Bone marrow (tissue), 2 donors: ENCODE measurements around the gene MBD6.
"Not testable (repeated sequence)": the region's sequence is repeated elsewhere in the genome, so short reads cannot be mapped to it uniquely, and the experiment has no call there.

Source experiments
- DNase-seq, 2 donors: peaks; one replicate each; lab custom pipeline; 2025; lab: John Stamatoyannopoulos, UW

MBD6 gene

GRCh38 chr12:57549909-57550640, 27.5 kb downstream of the MBD6 start, which contains the start of gene KIF5A:
TSS of gene KIF5A (plus strand) at chr12:57550044. CDS start at chr12:57550272, 228 bp downstream.
- no peak for DNase-seq

GRCh38 chr12:57550641-57551549, 28.3 kb downstream of the MBD6 start:
- DNase-seq = no peak

GRCh38 chr12:57551637-57552305, 29.1 kb downstream of the MBD6 start:
- DNase-seq = no peak

- no peak for DNase-seq
Measured at GRCh38 chr12:57552306-57552651, 29.7 kb downstream of the MBD6 start.

GRCh38 chr12:57552835-57553313, 30.2 kb downstream of the MBD6 start:
- no peak for DNase-seq

- DNase-seq = no peak
Measured at GRCh38 chr12:57553343-57554202, 30.9 kb downstream of the MBD6 start.

- DNase-seq = no peak
Measured at GRCh38 chr12:57554453-57554852, 31.8 kb downstream of the MBD6 start.

- no peak for DNase-seq
Measured at GRCh38 chr12:57554897-57555296, 32.3 kb downstream of the MBD6 start.

- DNase-seq = no peak
Measured at GRCh38 chr12:57558864-57559263, 36.2 kb downstream of the MBD6 start.

GRCh38 chr12:57560516-57560915, 37.9 kb downstream of the MBD6 start:
- no peak for DNase-seq

- DNase-seq = not testable (repeated sequence)
Measured at GRCh38 chr12:57561117-57561516, 38.5 kb downstream of the MBD6 start.

GRCh38 chr12:57563358-57563757, 40.7 kb downstream of the MBD6 start:
- DNase-seq = no peak

- no peak for DNase-seq
Measured at GRCh38 chr12:57564178-57564740, 41.6 kb downstream of the MBD6 start.

GRCh38 chr12:57568838-57569237, 46.2 kb downstream of the MBD6 start:
- no peak for DNase-seq

GRCh38 chr12:57569858-57570257, 47.2 kb downstream of the MBD6 start:
- no peak for DNase-seq

GRCh38 chr12:57570438-57570837, 47.8 kb downstream of the MBD6 start:
- not testable (repeated sequence) for DNase-seq

- DNase-seq = no peak
Measured at GRCh38 chr12:57571926-57572762, 49.5 kb downstream of the MBD6 start.

GRCh38 chr12:57574795-57575194, 52.2 kb downstream of the MBD6 start:
- DNase-seq = no peak

GRCh38 chr12:57575771-57576612, 53.4 kb downstream of the MBD6 start:
- no peak for DNase-seq
